Pulmonary artery endothelial cell (primary cell): ENCODE data around the gene IRF9. TPM values are rescaled to one million over a fixed set of nuclear protein-coding genes. Genes with fewer than 3 reads are reported as not detected.

ENCODE experiments used
- DNase-seq: peaks from one replicate; pipeline ENCODE4 v3.0.0-alpha.2; 2011; ENCODE audit warnings: low read depth, low spot score
- total RNA-seq: library from RNA; depleted of rRNA; stranded (reverse); fragments of >200 nt; gene quantifications from 2 replicates; pipeline ENCODE4 v1.2.3, GENCODE V29; 2014

Gene IRF9, protein sequence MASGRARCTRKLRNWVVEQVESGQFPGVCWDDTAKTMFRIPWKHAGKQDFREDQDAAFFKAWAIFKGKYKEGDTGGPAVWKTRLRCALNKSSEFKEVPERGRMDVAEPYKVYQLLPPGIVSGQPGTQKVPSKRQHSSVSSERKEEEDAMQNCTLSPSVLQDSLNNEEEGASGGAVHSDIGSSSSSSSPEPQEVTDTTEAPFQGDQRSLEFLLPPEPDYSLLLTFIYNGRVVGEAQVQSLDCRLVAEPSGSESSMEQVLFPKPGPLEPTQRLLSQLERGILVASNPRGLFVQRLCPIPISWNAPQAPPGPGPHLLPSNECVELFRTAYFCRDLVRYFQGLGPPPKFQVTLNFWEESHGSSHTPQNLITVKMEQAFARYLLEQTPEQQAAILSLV
- 42.1 and 48.9 TPM in 2 replicates for total RNA-seq

GRCh38 chr14:24160850-24161804, at the start of gene IRF9:
Gene IRF9, plus strand, starts transcription at chr14:24161265. Its CDS starts 880 bp downstream, at chr14:24162145.
- DNase-seq, result peak; percentile 80

DNA sequence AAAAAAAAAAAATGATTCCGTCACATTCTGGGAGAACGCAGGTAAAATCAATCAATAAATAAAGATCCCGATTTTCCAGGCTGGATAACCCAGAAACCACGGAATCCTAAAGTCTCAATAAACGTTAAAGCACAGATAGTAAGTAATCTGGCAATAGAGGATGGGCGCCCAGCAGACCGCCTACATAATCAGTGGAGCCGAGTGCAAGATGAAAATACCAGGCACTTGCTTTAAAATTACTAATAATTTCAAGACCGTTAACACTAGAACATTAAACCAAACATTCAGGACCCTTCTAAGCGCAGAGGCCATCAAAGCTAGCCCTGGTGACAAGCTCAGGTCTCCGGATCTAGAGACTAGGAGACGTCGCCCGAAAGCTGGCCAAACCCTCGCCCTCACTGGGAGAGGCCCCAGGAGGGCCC, 47.7 kb upstream of the IRF9 start:
- DNase-seq, result no peak

GRCh38 chr14:24113801-24114531, 47.1 kb upstream of the IRF9 start:
- peak; percentile 40 for DNase-seq

DNA sequence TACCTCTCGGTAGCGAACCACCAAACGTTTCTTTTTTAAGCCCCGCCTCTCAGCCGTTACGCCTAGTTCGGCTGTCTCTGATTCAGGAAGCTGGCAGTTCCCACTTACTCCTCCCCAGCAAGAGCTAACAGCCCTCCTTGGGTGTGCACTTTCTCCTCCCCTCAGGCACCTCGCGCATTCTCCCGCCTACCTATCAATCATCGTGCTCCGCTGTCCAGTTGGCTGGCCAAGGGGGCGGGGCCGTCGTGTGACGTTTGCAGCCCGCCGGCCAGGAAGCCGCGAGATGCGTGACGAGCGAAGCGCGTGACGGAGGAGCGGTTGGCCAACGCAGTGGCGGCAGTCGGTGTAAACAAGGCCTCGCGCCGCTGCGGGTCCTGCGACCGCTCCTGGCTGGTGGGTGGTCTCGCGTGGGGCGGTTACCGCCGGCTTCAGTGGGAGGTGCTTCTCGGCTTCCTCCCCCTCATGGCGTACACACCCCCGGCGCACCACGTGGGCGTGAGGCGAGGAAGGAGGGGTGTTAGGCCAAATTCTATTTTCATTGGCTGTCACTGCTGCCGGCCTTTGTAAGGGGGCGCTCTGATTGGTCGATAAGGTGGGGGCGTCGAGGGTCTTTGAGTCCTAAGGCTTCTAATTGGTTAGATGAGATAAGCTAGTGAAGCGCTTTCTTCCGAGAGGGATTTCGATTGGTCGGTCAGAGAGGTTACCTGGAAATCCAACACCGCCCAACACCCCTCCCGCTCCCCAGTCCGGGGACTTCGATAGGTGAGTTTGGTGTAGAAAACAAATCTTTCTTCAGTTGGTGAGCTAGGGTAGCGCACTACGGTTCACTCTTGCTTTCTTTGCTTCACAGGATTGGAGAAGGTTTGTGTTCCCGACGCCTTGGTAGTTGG, 46.3 kb upstream of the IRF9 start, which contains the start of the genes DCAF11 and NRL:
Gene DCAF11 (plus strand): TSS at position 246 of the 890 bp plus-strand sequence. CDS start 818 bp downstream, outside the sequence.
Gene NRL (minus strand): TSS at position 418 of the 890 bp plus-strand sequence. CDS start 32,101 bp downstream, outside the sequence.
- peak; percentile 99 for DNase-seq

GRCh38 chr14:24115422-24116127, 45.5 kb upstream of the IRF9 start:
- DNase-seq, result no peak

DNA sequence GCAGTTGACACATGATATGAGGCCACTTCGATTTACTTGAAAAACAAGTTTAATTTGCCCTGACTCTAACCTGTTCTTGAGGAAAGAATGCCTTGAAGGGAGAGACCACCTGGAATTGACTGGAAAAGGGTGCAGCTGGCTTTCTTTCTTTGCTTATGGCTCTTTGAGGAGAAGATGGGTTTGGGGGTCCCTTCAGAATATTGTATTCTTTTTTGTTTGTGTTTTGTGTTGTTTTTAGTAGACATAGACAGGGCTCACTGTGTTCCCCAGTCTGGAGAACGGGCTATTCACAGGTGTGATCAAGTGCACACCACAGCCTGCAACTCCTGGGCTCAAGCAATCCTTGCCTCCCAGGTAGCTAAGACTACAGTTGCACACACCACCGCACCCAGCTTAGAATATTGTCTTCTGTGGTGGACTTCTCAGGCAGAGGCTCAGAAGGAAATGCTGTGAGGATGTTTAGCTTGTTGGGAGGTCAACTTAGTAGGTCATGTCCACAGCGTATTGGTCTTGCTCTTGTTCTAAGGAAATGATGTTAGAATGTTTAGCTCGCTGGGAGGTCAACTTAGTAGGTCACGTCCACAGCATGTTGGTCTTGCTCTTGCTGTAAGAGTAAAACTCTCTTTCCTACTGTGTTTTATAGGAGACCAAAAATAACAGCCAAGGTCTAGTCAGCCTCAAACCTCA, 44.8 kb upstream of the IRF9 start:
- no peak for DNase-seq

DNA sequence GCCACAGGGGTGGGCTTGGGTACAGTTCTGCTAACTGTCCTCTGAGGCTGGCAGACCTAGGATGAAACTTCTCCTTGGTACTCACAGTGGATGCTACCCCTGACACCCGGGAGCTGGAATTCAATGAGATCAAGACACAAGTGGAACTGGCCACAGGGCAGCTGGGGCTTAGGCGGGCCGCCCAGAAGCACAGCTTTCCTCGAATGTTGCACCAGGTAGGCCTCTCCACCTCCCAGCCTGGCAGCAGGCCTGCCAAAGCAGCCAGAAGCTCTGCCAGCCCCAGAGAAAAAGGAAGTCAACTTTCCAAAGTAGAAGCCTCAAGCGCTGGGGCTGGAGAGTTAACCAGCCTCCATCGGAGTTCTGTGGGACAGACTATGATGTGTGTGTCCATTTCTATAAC, 43.9 kb upstream of the IRF9 start:
- no peak for DNase-seq

DNA sequence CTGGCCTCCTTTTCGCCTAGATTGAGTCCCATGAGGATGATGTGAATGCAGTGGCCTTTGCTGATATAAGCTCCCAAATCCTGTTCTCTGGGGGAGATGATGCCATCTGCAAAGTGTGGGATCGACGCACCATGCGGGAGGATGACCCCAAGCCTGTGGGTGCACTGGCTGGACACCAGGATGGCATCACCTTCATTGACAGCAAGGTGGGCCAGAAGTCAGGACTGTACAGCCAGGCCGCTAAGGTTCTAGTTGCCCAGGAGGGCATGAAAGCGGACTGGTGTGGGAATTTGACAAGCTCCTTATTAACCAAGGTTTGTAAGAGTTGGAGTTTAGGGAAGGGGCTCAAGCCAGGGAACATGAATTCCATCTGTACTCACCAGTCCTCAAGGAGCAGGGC, 41.4 kb upstream of the IRF9 start:
- DNase-seq, result no peak

GRCh38 chr14:24121210-24121609, 39.9 kb upstream of the IRF9 start:
- DNase-seq, result no peak

- DNase-seq, result no peak
Observed at GRCh38 chr14:24122416-24122815, 38.6 kb upstream of the IRF9 start.

- DNase-seq, result no peak
Observed at GRCh38 chr14:24122898-24123297, 38.2 kb upstream of the IRF9 start.

- no peak for DNase-seq
Observed at GRCh38 chr14:24123424-24124417, 37.3 kb upstream of the IRF9 start.

DNA sequence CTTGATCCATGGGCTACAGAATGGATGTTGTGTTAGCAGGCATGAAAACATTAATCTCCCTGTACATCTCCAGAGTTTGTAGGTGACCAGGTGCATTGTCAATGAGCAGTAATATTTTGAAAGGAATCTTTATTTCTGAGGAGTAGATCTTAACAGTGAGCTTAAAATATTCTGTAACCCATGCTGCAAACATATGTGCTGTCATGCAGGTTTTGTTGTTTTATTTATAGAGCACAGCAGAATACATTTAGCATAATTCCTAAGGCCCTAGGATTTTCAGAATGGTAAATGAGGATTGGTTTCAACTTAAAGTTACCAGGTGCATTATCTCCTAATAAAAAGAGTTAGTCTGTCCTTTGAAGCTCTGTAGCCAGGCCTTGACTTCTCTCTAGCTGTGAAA, 34.1 kb upstream of the IRF9 start:
- DNase-seq, result no peak

DNA sequence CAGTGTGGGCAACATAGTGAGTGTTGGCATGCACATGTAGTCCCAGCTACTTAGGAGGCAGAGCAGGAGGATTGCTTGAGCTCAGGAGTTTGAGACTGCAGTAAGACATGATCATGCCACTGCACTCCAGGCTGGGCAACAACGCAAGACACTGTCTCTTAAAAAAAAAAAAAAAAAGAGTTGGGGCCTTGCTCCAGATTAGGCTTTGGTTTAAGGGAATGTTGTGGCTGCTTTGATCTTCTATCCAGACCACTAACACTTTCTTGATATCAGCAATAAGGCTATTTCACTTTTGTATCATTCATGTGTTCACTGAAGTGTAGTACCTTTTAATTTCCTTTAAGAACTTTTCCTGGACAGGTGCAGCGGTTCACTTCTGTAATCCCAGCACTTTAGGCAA, 33.4 kb upstream of the IRF9 start:
- no peak for DNase-seq

DNA sequence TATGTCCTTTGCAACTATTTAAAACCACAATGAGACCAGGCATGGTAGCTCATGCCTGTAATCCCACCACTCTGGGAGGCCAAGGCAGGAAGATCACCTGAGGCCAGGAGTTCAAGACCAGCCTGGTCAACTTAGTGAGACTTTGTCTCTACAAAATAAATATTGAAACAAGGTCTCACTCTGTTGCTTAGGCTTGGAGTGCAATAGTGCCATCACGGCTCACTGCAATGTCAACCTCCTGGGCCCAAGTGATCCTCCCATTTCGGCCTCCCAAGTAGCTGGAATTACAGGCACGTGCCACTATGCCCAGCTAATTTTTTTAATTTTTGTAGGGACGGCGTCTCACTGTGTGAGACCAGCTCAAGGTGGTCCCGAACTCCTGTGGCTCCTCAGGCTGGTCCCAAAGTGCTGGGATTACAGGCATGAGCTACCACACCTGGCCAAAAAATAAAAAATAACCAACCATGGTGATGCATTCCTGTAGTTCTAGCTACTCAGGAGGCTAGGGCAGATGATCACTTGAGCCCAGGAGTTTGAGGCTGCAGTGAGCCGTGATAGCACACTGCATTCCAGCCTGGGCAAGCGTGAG, 31.6 kb upstream of the IRF9 start:
- DNase-seq, result no peak

DNA sequence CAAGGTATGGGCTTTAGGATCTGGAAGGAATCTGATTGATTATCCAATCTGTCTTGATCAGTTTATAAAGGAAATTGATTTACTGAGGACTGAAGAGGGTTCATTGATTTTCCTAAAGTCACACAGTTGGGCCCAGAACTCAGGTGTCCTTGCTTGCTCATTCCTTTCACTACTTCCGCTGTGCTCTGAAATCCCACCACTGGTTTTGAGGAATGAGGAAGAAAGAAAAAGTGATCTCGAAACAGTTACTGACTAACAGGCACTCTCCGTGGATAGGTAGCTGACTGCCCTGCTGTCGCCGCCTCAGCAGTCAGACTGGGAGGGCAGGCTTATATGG, 30.7 kb upstream of the IRF9 start, which contains the start of gene FITM1:
Gene FITM1 (plus strand): TSS at position 280 of the 337 bp plus-strand sequence. CDS start 905 bp downstream, outside the sequence.
- no peak for DNase-seq
